ENCODE measurements around the gene TSR2.
"Not testable (repeated sequence)": the region's sequence is repeated elsewhere in the genome, so short reads cannot be mapped to it uniquely, and the experiment has no call there.

Gene TSR2

DNA sequence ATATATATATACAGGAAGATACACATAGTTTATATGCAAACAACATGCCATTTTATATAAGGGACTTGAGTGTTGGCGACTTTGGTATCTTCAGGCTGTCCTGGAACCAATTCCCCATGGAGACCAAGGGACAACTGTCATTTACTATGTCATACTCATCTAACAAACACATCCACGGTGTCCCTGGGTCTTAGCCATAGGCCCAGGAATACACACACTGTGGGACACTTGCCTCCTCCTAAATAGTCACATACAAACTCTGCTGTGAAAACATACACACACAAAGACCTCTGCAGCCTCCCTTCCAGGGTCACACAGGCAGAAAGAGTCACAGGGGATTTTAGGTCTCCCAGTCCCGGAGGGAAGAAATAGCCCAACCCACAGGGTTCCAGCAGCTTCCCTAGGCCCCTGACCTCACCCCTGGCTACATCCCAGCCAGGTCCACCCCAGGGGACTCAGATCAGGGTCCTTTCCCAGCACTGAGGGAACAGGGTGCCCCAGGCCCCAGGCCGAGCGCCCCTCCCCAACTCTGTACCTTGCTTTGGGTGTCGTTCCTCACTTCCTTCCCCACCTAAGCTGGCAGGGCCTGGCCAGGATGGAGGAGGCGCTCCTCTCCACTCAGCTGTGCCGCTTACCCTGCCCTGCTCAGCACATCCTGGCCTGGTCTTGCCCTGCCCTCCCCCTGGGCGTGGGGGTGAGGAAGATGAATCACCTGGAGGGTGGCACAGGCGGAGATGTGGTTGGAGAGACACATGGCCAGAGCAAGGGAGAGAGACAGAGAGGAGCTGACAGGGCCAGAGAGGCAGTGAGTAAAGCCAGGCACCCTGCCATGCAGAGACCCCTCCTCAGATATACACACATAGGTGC, 34.0 kb downstream of the TSR2 start:
- no peak for DNase-seq

DNA sequence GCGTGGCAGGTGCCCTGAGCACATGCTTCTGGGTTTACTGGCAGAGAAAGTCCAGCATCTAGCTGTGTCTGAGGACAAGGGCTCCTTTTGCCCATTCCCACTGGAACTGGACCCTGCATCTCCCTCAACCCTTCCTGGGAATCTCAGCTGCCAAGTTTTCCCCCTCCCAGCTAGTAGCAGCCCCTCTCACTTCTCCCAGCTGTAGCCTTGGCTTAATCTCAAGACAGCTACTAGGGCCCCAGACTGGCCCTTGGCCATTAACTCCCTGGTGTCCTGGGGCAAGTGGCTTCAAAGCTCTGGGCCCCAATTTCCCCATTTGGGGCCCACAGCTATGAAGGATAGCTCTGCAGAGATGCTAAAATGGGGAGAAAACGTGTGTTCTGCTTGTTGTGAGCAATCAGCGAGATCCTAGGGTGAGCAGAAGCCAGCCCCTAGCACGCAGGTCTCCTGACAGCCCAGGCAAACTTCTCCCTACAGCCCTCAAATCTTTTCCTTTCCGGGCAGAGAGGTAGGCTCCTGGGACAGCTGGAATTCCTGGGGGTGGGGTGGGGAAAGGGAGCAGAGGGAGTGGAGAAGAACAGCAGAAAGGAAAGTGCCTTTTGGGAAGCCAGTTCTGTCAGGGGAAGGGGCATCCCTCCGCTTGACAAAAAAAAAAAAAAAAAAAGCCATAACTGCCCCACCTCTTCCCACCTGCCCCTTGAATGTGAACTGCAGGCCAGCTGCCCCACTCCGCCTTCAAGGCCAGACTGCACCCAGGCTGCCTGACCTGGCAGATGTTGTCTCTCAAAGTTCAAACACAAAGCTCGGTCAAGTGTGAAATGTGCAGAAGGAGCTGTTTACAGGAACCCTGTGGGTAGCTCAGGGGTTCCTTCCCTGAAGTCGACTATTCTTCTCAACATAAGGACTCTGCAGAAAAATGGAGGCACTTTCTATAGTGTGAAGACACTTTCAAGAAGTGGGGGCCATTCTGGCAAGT, 39.2 kb downstream of the TSR2 start:
- no peak for DNase-seq

DNA sequence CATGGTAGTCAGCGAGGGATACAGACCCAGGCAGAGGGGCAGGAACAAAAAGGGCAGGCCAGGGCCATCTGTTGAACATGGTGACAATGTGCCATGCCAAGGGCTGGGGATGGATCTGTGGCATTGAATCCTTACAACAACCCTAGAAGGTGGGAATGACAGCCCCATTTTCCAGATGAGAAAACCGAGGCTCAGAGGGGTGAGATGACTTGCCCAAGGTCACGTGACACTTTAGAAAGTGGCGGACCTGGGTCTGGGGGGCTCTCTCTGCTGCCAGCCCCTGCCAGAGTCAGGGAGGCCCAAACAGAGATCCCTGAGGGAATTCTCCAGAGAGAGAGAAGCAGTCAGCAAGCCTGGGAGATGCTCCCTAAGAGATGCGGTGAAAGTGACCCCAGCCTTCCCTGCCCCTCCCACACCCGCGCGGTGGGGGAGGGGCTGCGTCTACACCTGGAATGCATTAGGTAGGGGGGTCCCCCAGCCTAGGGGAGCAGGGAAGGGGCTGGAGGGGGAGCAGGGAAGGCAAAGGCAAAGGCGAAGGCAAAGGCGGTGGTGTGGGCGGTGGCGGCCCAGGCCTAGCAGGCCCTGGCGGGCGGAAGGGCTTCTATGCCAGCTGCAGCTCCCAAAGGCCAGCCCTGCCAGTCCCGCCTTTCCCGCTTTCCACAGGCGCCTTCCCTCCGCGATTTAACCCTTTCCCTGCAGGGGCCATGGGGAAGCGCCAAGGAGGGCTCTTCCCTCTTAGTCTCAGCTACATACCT, 42.8 kb downstream of the TSR2 start:
- no peak for DNase-seq

DNA sequence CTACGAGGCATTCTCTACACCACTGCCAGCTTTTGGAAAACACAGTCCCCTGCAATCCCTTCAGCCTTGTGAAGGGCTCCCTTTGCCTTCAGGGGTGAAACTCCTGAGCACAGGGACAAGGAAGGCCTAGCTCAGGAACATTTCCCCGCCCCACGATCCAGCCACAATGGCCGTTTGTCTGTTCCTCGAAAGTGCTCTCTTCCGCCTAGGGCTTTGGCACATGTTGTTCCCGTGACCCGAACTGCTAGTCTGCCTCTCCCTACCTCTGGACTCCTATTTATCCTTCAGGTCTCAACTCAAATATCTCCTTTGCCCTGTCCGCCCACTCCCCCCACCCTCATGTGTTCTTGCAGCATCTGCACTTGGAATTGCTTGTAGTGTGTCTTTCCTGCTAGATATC, 43.7 kb downstream of the TSR2 start:
- no peak for DNase-seq

DNA sequence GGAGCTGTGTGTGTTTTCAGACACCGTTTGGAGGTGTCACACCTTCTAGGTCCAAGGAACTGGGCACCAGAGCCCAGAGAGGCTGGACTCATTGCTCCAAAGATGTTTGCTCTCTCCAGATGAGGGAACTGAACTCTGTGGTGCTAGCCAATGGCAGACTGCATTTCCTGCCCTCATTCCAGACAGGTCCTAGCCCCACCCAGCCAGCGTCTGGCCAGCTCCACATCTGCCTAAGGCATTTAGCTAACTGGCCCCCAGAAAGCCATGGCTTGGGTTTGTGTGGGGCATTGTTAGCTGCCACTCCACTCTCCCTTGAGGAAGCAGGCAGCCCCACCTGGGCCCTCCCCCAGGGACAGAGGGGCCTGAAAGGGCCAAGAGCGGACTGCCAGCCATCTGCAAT, 44.5 kb downstream of the TSR2 start:
- no peak for DNase-seq

DNA sequence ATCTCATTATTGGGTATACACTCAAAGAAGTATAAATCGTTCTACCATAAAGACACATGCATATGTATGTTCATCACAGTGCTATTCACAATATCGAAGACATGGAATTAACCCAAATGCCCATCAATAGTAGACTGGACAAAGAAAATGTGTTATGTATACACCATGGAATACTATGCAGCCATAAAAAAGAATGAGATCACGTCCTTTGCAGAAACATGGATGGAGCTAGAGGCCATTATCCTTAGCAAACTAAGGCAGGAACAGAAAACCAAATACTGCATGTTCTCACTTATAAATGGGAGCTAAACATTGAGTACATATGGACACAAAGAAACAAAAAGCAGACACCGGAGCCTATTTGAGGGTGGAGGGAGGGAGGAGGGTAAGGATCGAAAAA, 49.6 kb downstream of the TSR2 start:
- not testable (repeated sequence) for DNase-seq

DNA sequence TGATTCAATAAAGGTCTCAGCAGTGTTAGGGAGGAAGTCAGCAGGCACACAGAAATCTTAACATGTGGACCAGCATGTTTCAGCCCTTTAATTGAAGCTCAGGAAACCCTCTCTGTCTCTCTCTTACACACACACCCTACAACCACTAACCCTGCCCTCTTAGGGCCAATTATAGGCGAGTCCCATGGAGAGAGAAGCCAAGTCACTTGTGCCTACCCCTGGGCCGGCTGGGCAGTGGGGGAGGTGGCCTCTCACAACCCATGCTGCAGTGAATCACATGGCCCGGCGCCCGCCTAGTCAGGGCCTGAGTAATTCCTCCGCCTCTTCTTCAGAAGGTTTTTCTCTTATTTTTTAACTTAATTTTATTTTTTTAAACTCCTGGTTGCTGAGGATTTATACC, 52.1 kb downstream of the TSR2 start:
- no peak for DNase-seq

DNA sequence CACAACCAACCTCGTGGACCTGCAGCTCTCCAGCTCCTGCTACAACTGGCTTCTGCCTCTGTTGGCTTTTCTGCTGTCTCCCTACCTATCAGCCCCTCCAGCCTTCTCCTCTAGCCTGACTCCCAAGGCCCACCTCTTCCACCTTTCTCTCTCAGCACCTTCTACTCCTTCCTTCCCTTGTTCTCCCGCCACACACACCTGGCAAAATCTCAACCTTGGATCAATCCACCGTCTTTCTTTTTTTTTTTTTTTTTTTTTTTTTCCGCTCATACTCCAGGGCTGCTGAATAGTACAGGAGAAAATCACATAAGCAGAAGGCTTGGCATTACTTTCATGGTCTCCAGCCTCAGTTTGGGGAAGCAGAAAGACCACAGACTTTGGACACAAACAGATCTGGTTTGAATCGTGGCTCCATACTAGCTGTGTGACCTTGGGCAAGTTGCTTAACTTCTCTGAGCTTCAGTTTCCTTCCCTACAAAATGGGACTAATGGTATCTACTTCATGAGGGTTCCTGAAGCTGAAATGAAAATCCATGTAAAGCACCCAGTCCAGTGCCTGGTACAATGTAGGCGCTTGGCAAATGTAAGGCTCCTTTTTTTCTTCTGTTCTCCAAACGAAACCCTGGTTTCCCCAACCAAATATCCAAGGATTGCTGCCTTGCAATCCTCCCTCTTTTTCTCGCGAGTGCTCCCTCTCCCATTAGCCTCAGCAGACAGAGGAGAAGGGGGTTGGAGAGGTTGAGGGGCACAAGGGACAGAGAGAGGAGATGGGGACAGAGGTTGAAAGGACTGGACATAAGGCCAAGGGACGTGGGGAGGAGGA, 54.2 kb downstream of the TSR2 start:
- no peak for DNase-seq

Measured in GDM1 (cell line).